GM13976 (cell line): Measurements from ENCODE around the gene PCBD1.

ENCODE experiments used
- DNase-seq: peaks from one replicate; pipeline ENCODE4 v3.0.0; 2012; ENCODE audit warnings: low spot score
- CTCF ChIP-seq: IDR thresholded peaks from 2 replicates; pipeline ENCODE4 v1.5.1; 2012; ENCODE audit warnings: borderline replicate concordance, mild to moderate bottlenecking; ENCODE audit not compliant: insufficient read depth; ENCODE audit errors: extremely low read depth, missing control alignments, control extremely low read depth
- in situ Hi-C: fragments of 300-500 bp; cut with MboI; formaldehyde crosslinking; loops from one replicate; pipeline ENCODE4 v1.12.0; 2022; ENCODE audit warnings: low sequenced_read_pairs, mixed read lengths, inconsistent platforms; ENCODE audit not compliant: unreplicated experiment

Gene PCBD1

GRCh38 chr10:70902661-70903261 is 14.4 kb upstream of the PCBD1 start:
- TF ChIP-seq CTCF: no peak
- DNase-seq: no peak
- in situ Hi-C loops: no loop called here

GRCh38 chr10:70901276-70901878 is 13.0 kb upstream of the PCBD1 start:
- TF ChIP-seq CTCF: no peak
- in situ Hi-C loops: no loop called here
- DNase-seq: no peak

DNA sequence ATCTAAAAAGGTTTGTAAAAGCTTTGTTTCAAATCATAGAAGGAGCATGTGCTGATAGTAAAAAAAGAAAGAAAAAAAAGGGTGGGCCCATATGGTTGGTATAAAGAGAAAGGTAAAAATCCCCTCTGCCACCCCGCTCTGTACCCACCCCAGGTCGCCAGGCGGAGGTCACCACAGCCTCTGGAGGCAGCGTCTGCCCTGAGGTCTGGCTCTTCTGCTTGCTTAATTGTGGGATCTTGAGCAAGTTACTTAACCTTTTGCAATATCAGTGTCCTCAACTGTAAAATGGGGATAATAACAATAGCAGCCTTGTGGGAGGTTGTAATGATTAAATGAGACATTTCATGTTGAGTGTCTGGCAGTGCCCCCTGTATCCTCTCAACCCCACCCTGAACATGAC is 10.7 kb upstream of the PCBD1 start:
- in situ Hi-C loops: no loop called here
- no peak for TF ChIP-seq CTCF
- no peak for DNase-seq

GRCh38 chr10:70898687-70899086 is 10.3 kb upstream of the PCBD1 start:
- in situ Hi-C loops: no loop called here
- DNase-seq: no peak
- no peak for TF ChIP-seq CTCF

GRCh38 chr10:70896551-70896950 is 8.2 kb upstream of the PCBD1 start:
- no peak for TF ChIP-seq CTCF
- DNase-seq: no peak
- in situ Hi-C loops: no loop called here

DNA sequence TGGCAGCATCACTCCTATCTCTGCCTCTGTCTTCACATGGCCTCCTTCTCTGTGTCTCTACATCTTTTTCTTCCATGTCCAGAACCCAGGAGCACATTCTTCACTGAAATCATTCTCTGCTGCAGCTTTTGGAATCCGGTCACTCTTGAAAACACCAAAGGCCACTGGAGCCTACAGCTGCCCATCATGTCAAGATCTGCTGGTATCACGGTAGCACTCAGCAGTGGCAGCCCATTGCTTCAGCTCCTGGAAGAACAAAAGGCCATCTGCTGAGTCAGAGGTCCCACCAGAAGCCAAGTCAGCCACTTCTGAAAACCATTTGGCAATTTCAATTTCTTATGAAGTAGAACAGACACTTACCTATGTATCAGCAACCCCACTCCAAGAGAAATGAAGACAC is 6.1 kb upstream of the PCBD1 start:
- no peak for TF ChIP-seq CTCF
- no peak for DNase-seq
- in situ Hi-C loops: no loop called here

DNA sequence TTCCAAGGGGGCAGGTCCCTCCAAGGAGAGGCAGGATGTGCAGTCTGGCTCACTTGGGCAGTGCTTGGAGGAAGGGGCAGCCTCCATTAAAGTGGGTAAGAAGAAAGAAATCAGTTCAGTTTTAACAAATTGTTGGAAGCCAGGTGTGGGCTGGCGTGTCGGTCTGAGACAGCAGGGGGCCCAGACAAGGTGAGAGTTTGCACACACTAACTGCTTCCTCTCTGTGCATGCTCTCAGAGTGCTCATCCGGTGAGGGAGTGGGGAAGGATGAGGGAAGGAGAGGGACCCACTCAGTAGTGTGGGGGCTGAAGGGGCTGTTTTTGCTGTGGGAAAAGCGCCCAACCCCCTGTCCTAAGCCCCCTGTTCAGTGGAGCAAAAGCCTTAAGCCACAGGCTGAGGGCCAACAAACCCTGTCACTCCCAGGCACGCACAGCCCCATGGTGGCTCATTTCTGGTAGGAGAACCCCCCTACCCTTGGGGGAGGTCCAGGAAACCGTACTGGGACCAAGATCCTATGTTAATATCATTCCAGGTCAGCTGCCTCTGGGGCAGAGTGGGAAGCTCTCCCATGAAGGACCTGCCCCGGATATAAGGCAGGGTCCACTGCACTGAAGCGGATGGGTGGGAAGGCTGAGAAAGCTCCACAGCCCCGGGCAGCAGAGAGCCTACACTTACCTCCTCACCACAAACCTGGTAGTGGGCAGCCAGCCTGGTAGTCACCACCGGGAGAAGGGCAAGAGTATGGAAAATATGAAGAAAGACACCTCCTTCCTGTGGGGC is 5.1 kb upstream of the PCBD1 start:
- DNase-seq: no peak

More for the DNA sequence above, 5.1 kb upstream of the PCBD1 start:
- in situ Hi-C loops: no loop called here
- TF ChIP-seq CTCF: no peak
